Skin epidermis (tissue), 12 donors: ENCODE results near the gene TLCD5.

Source experiments
- H3K27ac ChIP-seq, 21 experiments: fragments of 200-600 bp; sonication (generic) in 11 of 21; one replicate each; pipeline ENCODE4 v1.5.0; 2020; ENCODE audit warnings: mild to moderate bottlenecking in 3 of 21, inconsistent platforms in 2 of 21, moderate library complexity in 2 of 21
- H3K4me3 ChIP-seq, 7 experiments: fragments of 200-600 bp; sonication (generic) in 2 of 7; one replicate each; pipeline ENCODE4 v1.5.0; 2020; ENCODE audit warnings: inconsistent platforms in 2 of 7, mild to moderate bottlenecking in 2 of 7, moderate library complexity in 1 of 7

TLCD5 gene

GRCh38 chr11:120334894-120335462 lies 9.9 kb downstream of the TLCD5 start:
- Histone ChIP-seq H3K4me3 (peak overlapping the region; percentile 61 to 93 (median 78)), H3K27ac (peak overlapping the region in 20 of 21 experiments; percentile 77 to 99 (median 96))

- H3K27ac ChIP-seq: peak overlapping the region; percentile 71 to 99 (median 96)
- H3K4me3 ChIP-seq: peak overlapping the region; percentile 61 to 93 (median 78)
Observed at GRCh38 chr11:120335556-120335907, 10.4 kb downstream of the TLCD5 start.

GRCh38 chr11:120335908-120336640 lies 11.0 kb downstream of the TLCD5 start, which contains the start of gene ARHGEF12:
Gene ARHGEF12, plus strand, starts transcription at chr11:120336413. Its CDS starts 831 bp downstream, at chr11:120337244.
- H3K4me3 ChIP-seq: peak within 1 kb of the TSS; percentile 61 to 93 (median 78)
- H3K27ac ChIP-seq: peak within 1 kb of the TSS; percentile 71 to 99 (median 96)

- Histone ChIP-seq H3K27ac (peak overlapping the region; percentile 57 to 99 (median 96)), H3K4me3 (peak overlapping the region; percentile 61 to 93 (median 78))
Observed at GRCh38 chr11:120336641-120337354, 11.7 kb downstream of the TLCD5 start.

- H3K4me3 ChIP-seq: peak overlapping the region; percentile 61 to 93 (median 78)
- peak overlapping the region; percentile 57 to 99 (median 96) for H3K27ac ChIP-seq
Observed at GRCh38 chr11:120337355-120338106, 12.4 kb downstream of the TLCD5 start.

- H3K4me3 ChIP-seq: peak overlapping the region; percentile 61 to 93 (median 78)
- peak overlapping the region in 17 of 21 experiments; percentile 8 to 99 (median 96) for H3K27ac ChIP-seq
Observed at GRCh38 chr11:120338107-120338933, 13.2 kb downstream of the TLCD5 start.

GRCh38 chr11:120339394-120339890 lies 14.3 kb downstream of the TLCD5 start:
- Histone ChIP-seq H3K27ac (peak overlapping the region in 14 of 21 experiments; percentile 1 to 99 (median 42)), H3K4me3 (peak overlapping the region in 4 of 7 experiments; percentile 3 to 93 (median 84))

- no peak overlapping the region for H3K4me3 ChIP-seq
Observed at GRCh38 chr11:120340529-120340928, 15.4 kb downstream of the TLCD5 start.

GRCh38 chr11:120342226-120342625 lies 17.1 kb downstream of the TLCD5 start:
- Histone ChIP-seq H3K4me3 (no peak overlapping the region), H3K27ac (peak overlapping the region in 2 of 21 experiments; percentile 10 to 28)

More at GRCh38 chr11:120340529-120340928, 15.4 kb downstream of the TLCD5 start:
- peak overlapping the region in 8 of 21 experiments; percentile 11 to 99 (median 60) for H3K27ac ChIP-seq

- Histone ChIP-seq H3K27ac (peak overlapping the region in 2 of 21 experiments; percentile 10 to 28), H3K4me3 (no peak overlapping the region)
Observed at GRCh38 chr11:120342678-120343077, 17.6 kb downstream of the TLCD5 start.

GRCh38 chr11:120343429-120343828 lies 18.3 kb downstream of the TLCD5 start:
- Histone ChIP-seq H3K27ac (no peak overlapping the region), H3K4me3 (no peak overlapping the region)

GRCh38 chr11:120344302-120345004 lies 19.4 kb downstream of the TLCD5 start:
- Histone ChIP-seq H3K27ac (peak overlapping the region in 3 of 21 experiments; percentile 4 to 26 (median 22)), H3K4me3 (no peak overlapping the region)

GRCh38 chr11:120346233-120346632 lies 21.1 kb downstream of the TLCD5 start:
- Histone ChIP-seq H3K4me3 (no peak overlapping the region), H3K27ac (peak overlapping the region in 1 of 21 experiments; percentile 31)

GRCh38 chr11:120350637-120351036 lies 25.5 kb downstream of the TLCD5 start:
- Histone ChIP-seq H3K27ac (no peak overlapping the region), H3K4me3 (no peak overlapping the region)

GRCh38 chr11:120352405-120352804 lies 27.3 kb downstream of the TLCD5 start:
- Histone ChIP-seq H3K27ac (peak overlapping the region in 1 of 21 experiments; percentile 8), H3K4me3 (no peak overlapping the region)

GRCh38 chr11:120354068-120354467 lies 29.0 kb downstream of the TLCD5 start:
- H3K4me3 ChIP-seq: no peak overlapping the region
- peak overlapping the region in 2 of 21 experiments; percentile 3 to 25 for H3K27ac ChIP-seq

GRCh38 chr11:120354779-120355178 lies 29.7 kb downstream of the TLCD5 start:
- Histone ChIP-seq H3K4me3 (no peak overlapping the region), H3K27ac (peak overlapping the region in 1 of 21 experiments; percentile 3)

- no peak overlapping the region for H3K27ac ChIP-seq
- no peak overlapping the region for H3K4me3 ChIP-seq
Observed at GRCh38 chr11:120357620-120358019, 32.5 kb downstream of the TLCD5 start.
